ENCODE measurements around the gene UIMC1. TPM values are rescaled to one million over a fixed set of nuclear protein-coding genes. Genes with fewer than 3 reads are reported as not detected.

Gene UIMC1
- total RNA-seq, 1 experiment from 2014 or later = 20.7 TPM

DNA sequence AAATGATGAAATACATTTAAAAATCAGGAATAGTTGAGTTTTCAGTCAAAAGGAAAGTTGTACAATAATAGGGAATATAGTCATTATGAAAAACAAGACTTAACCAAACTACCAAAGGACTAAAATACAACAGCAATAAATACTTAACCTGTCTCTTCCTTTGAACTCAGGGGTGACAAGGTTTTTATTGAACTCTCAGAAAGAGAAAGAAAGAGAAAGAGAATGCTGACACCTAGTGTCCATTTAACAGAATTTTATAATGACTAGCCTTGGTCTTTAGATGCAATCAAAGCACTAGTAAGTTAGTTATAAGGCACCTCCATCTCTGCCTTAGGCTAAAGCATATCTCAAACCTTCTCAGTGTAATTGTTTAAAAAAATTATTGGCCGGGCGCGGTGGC, 47.5 kb downstream of the UIMC1 start:
- TF ChIP-seq EZH2 (IDR thresholded peaks at IDR 0.05; ENCODE audit: low read length, unreplicated experiment) = no peak
- TF ChIP-seq, protein P1, sequence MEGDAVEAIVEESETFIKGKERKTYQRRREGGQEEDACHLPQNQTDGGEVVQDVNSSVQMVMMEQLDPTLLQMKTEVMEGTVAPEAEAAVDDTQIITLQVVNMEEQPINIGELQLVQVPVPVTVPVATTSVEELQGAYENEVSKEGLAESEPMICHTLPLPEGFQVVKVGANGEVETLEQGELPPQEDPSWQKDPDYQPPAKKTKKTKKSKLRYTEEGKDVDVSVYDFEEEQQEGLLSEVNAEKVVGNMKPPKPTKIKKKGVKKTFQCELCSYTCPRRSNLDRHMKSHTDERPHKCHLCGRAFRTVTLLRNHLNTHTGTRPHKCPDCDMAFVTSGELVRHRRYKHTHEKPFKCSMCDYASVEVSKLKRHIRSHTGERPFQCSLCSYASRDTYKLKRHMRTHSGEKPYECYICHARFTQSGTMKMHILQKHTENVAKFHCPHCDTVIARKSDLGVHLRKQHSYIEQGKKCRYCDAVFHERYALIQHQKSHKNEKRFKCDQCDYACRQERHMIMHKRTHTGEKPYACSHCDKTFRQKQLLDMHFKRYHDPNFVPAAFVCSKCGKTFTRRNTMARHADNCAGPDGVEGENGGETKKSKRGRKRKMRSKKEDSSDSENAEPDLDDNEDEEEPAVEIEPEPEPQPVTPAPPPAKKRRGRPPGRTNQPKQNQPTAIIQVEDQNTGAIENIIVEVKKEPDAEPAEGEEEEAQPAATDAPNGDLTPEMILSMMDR (conservative IDR thresholded peaks at IDR 0.05; ENCODE audit: low read depth, low read length) = peak; percentile 62
- Histone ChIP-seq H3K9me2 (replicated peaks; ENCODE audit: low read length) (no peaks in the 10 kb centered on the region), H3F3A (ENCODE audit: low read length, unreplicated experiment) (no peaks in the 10 kb centered on the region), H3K79me2 (ENCODE audit: low read length) (no peaks in the 10 kb centered on the region), H3K27me3 (ENCODE audit: low read length) (no peaks in the 10 kb centered on the region), H3K27ac (ENCODE audit: low read length) (no peak overlapping the region), H4K20me1 (ENCODE audit: low read length) (0 out of 2 replicates have a peak, but pooled peaks cover 3% of the 10 kb centered on the region), H2AFZ (ENCODE audit: low read length) (no peak overlapping the region), H3K9ac (ENCODE audit: low read length) (no peak overlapping the region), H3K9me3 (ENCODE audit: low read length) (no peaks in the 10 kb centered on the region), H3K4me1 (ENCODE audit: insufficient read depth, low read length) (no peaks in the 10 kb centered on the region), H3K4me3 (ENCODE audit: low read length) (no peak overlapping the region), H3K36me3 (ENCODE audit: low read depth, low read length) (peaks cover 2% of the 10 kb centered on the region), H3K4me2 (ENCODE audit: low read length) (no peak overlapping the region)
- no TSS peak for BruUV-seq (replicated peaks)
- DNase-seq (peak; percentile 61), ATAC-seq (peak; percentile 55)
- CTCF ChIA-PET = no interaction called here
- POLR2A ChIA-PET (ENCODE audit: unreplicated experiment) = no interaction called here
- intact Hi-C loops (cut with micrococcal nuclease) = loop anchor here (2.0 kb wide), 1 partner anchor 298 kb away; no protein-coding TSS in a partner anchor

DNA sequence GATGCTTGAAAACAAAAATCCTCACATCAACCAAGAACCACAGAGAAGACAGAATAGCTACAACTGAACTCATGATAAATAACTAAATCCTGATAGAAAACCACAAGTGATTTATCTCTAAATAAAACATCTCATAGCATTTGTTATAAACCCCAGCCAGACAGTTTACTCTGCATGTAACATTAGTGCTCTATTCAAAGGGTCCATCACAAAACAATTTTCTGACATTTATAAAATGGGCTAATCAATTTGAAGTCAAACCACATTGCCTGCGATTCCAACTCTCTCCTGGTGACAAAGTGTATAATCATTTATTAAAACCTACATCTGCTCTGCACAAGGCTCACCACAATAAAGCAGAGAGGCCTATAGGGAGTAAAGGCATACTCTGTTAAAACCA, 49.8 kb downstream of the UIMC1 start:
- TF ChIP-seq, protein P1 (conservative IDR thresholded peaks at IDR 0.05; ENCODE audit: low read depth, low read length) = no peak
- TF ChIP-seq EZH2 (IDR thresholded peaks at IDR 0.05; ENCODE audit: low read length, unreplicated experiment) (no peak), EZH2phosphoT487 (IDR thresholded peaks at IDR 0.05; ENCODE audit: borderline replicate concordance, low read length) (no peak)
- Histone ChIP-seq H3K4me1 (ENCODE audit: insufficient read depth, low read length) (no peaks in the 10 kb centered on the region), H3K27ac (ENCODE audit: low read length) (no peak overlapping the region), H3K4me2 (ENCODE audit: low read length) (no peak overlapping the region), H3K36me3 (ENCODE audit: low read depth, low read length) (peaks cover 11% of the 10 kb centered on the region), H3K27me3 (ENCODE audit: low read length) (no peaks in the 10 kb centered on the region), H3K4me3 (ENCODE audit: low read length) (no peak overlapping the region), H3F3A (ENCODE audit: low read length, unreplicated experiment) (no peaks in the 10 kb centered on the region), H3K9ac (ENCODE audit: low read length) (no peak overlapping the region), H3K9me3 (ENCODE audit: low read length) (no peaks in the 10 kb centered on the region), H3K79me2 (ENCODE audit: low read length) (no peaks in the 10 kb centered on the region), H3K9me2 (replicated peaks; ENCODE audit: low read length) (no peaks in the 10 kb centered on the region), H4K20me1 (ENCODE audit: low read length) (0 out of 2 replicates have a peak, but pooled peaks cover 3% of the 10 kb centered on the region), H2AFZ (ENCODE audit: low read length) (no peak overlapping the region)
- ChIA-PET CTCF (no interaction called here), POLR2A (ENCODE audit: unreplicated experiment) (no interaction called here)
- DNase-seq (no peak), ATAC-seq (no peak)
- no TSS peak for BruUV-seq (replicated peaks)
- intact Hi-C loops (cut with micrococcal nuclease) = no loop called here

DNA sequence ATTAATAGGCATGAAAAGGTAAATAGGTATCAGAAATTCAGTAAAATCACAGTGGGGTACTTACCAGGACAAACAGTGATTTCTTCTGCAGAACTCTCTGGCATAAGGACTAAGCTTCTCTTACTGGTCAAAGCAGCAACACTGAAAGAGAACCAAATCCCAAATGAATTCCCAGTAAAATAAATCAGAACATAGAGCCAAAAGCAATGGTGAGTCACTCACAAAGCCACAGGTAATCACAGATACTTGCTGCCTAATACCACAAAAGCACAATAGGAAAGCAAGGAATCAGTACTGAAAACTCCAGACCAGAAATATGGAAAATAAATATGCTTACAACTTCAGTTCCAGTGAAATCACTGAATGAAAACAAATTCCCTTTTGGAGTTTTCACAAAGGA, 50.7 kb downstream of the UIMC1 start:
- H3K9me3 ChIP-seq (ENCODE audit: low read length) = no peaks in the 10 kb centered on the region
- no peaks in the 10 kb centered on the region for H3F3A ChIP-seq (ENCODE audit: low read length, unreplicated experiment)
- no peak overlapping the region for H2AFZ ChIP-seq (ENCODE audit: low read length)
- ChIA-PET POLR2A (ENCODE audit: unreplicated experiment) (no interaction called here), CTCF (no interaction called here)
- no peak overlapping the region for H3K9ac ChIP-seq (ENCODE audit: low read length)
- no peaks in the 10 kb centered on the region for H3K4me1 ChIP-seq (ENCODE audit: insufficient read depth, low read length)
- no peaks in the 10 kb centered on the region for H3K79me2 ChIP-seq (ENCODE audit: low read length)
- no peak for TF ChIP-seq EZH2 (IDR thresholded peaks at IDR 0.05; ENCODE audit: low read length, unreplicated experiment)
- no peak overlapping the region for H3K27ac ChIP-seq (ENCODE audit: low read length)
- 0 out of 2 replicates have a peak, but pooled peaks cover 3% of the 10 kb centered on the region for H4K20me1 ChIP-seq (ENCODE audit: low read length)
- H3K4me3 ChIP-seq (ENCODE audit: low read length) = no peak overlapping the region
- peaks cover 20% of the 10 kb centered on the region for H3K36me3 ChIP-seq (ENCODE audit: low read depth, low read length)
- ATAC-seq (peak; percentile 71), DNase-seq (peak; percentile 43)
- no peaks in the 10 kb centered on the region for H3K27me3 ChIP-seq (ENCODE audit: low read length)
- no TSS peak for BruUV-seq (replicated peaks)
- H3K4me2 ChIP-seq (ENCODE audit: low read length) = no peak overlapping the region
- intact Hi-C loops (cut with micrococcal nuclease) = no loop called here
- no peaks in the 10 kb centered on the region for H3K9me2 ChIP-seq (replicated peaks; ENCODE audit: low read length)

All from PC-3 (cell line).